ENCODE results near the gene C12orf60.

Gene C12orf60

GRCh38 chr12:14834509-14834908 lies 31.0 kb downstream of the C12orf60 start:
- TF ChIP-seq POLR2A (IDR thresholded peaks at IDR 0.05; ENCODE audit: low read depth, low read length) = no peak
- no peak for FAIRE-seq
- DNase-seq (ENCODE audit: insufficient read length, low spot score) = no peak

GRCh38 chr12:14836336-14837210 lies 33.1 kb downstream of the C12orf60 start:
- DNase-seq (ENCODE audit: insufficient read length, low spot score) (no peak), FAIRE-seq (peak; percentile 96)
- TF ChIP-seq POLR2A (IDR thresholded peaks at IDR 0.05; ENCODE audit: low read depth, low read length) = no peak

- TF ChIP-seq POLR2A (IDR thresholded peaks at IDR 0.05; ENCODE audit: low read depth, low read length) = no peak
- FAIRE-seq = no peak
- DNase-seq (ENCODE audit: insufficient read length, low spot score) = no peak
Observed at GRCh38 chr12:14839262-14839661, 35.8 kb downstream of the C12orf60 start.

GRCh38 chr12:14840616-14841015 lies 37.1 kb downstream of the C12orf60 start:
- FAIRE-seq = no peak
- no peak for TF ChIP-seq POLR2A (IDR thresholded peaks at IDR 0.05; ENCODE audit: low read depth, low read length)
- DNase-seq (ENCODE audit: insufficient read length, low spot score) = no peak

- no peak for TF ChIP-seq POLR2A (IDR thresholded peaks at IDR 0.05; ENCODE audit: low read depth, low read length)
- peak; percentile 19 for DNase-seq (ENCODE audit: insufficient read length, low spot score)
- FAIRE-seq = peak; percentile 92
Observed at GRCh38 chr12:14841761-14842160, 38.3 kb downstream of the C12orf60 start.

GRCh38 chr12:14842315-14842714 lies 38.8 kb downstream of the C12orf60 start:
- FAIRE-seq = no peak
- no peak for DNase-seq (ENCODE audit: insufficient read length, low spot score)
- TF ChIP-seq POLR2A (IDR thresholded peaks at IDR 0.05; ENCODE audit: low read depth, low read length) = no peak

GRCh38 chr12:14843425-14843887 lies 40.0 kb downstream of the C12orf60 start, which contains the start of gene ART4:
Gene ART4, minus strand, starts transcription at chr12:14843526. Its CDS starts 413 bp downstream, at chr12:14843113.
- no peak for TF ChIP-seq POLR2A (IDR thresholded peaks at IDR 0.05; ENCODE audit: low read depth, low read length)
- no peak for FAIRE-seq
- no peak for DNase-seq (ENCODE audit: insufficient read length, low spot score)

GRCh38 chr12:14844401-14844800 lies 40.9 kb downstream of the C12orf60 start:
- no peak for TF ChIP-seq POLR2A (IDR thresholded peaks at IDR 0.05; ENCODE audit: low read depth, low read length)
- DNase-seq (ENCODE audit: insufficient read length, low spot score) (no peak), FAIRE-seq (no peak)

GRCh38 chr12:14845350-14845750 lies 41.9 kb downstream of the C12orf60 start:
- FAIRE-seq = no peak

GRCh38 chr12:14846042-14846587 lies 42.6 kb downstream of the C12orf60 start:
- TF ChIP-seq POLR2A (IDR thresholded peaks at IDR 0.05; ENCODE audit: low read depth, low read length) = no peak
- FAIRE-seq (no peak), DNase-seq (ENCODE audit: insufficient read length, low spot score) (no peak)

More at GRCh38 chr12:14845350-14845750, 41.9 kb downstream of the C12orf60 start:
- TF ChIP-seq POLR2A (IDR thresholded peaks at IDR 0.05; ENCODE audit: low read depth, low read length) = no peak
- no peak for DNase-seq (ENCODE audit: insufficient read length, low spot score)

GRCh38 chr12:14846876-14847580 lies 43.6 kb downstream of the C12orf60 start:
- DNase-seq (ENCODE audit: insufficient read length, low spot score) (no peak), FAIRE-seq (no peak)
- TF ChIP-seq POLR2A (IDR thresholded peaks at IDR 0.05; ENCODE audit: low read depth, low read length) = no peak

GRCh38 chr12:14849661-14850060 lies 46.2 kb downstream of the C12orf60 start:
- DNase-seq (ENCODE audit: insufficient read length, low spot score) (no peak), FAIRE-seq (no peak)
- no peak for TF ChIP-seq POLR2A (IDR thresholded peaks at IDR 0.05; ENCODE audit: low read depth, low read length)

- DNase-seq (ENCODE audit: insufficient read length, low spot score) (no peak), FAIRE-seq (no peak)
- no peak for TF ChIP-seq POLR2A (IDR thresholded peaks at IDR 0.05; ENCODE audit: low read depth, low read length)
Observed at GRCh38 chr12:14850929-14851663, 47.6 kb downstream of the C12orf60 start.
